NCI-H1105 (cell line): Measurements from ENCODE around the gene WDFY3.

Experiments
- DNase-seq: peaks from one replicate; lab custom pipeline; 2025; lab: John Stamatoyannopoulos, UW

The WDFY3 gene, protein sequence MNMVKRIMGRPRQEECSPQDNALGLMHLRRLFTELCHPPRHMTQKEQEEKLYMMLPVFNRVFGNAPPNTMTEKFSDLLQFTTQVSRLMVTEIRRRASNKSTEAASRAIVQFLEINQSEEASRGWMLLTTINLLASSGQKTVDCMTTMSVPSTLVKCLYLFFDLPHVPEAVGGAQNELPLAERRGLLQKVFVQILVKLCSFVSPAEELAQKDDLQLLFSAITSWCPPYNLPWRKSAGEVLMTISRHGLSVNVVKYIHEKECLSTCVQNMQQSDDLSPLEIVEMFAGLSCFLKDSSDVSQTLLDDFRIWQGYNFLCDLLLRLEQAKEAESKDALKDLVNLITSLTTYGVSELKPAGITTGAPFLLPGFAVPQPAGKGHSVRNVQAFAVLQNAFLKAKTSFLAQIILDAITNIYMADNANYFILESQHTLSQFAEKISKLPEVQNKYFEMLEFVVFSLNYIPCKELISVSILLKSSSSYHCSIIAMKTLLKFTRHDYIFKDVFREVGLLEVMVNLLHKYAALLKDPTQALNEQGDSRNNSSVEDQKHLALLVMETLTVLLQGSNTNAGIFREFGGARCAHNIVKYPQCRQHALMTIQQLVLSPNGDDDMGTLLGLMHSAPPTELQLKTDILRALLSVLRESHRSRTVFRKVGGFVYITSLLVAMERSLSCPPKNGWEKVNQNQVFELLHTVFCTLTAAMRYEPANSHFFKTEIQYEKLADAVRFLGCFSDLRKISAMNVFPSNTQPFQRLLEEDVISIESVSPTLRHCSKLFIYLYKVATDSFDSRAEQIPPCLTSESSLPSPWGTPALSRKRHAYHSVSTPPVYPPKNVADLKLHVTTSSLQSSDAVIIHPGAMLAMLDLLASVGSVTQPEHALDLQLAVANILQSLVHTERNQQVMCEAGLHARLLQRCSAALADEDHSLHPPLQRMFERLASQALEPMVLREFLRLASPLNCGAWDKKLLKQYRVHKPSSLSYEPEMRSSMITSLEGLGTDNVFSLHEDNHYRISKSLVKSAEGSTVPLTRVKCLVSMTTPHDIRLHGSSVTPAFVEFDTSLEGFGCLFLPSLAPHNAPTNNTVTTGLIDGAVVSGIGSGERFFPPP (N-terminal part only)

DNA sequence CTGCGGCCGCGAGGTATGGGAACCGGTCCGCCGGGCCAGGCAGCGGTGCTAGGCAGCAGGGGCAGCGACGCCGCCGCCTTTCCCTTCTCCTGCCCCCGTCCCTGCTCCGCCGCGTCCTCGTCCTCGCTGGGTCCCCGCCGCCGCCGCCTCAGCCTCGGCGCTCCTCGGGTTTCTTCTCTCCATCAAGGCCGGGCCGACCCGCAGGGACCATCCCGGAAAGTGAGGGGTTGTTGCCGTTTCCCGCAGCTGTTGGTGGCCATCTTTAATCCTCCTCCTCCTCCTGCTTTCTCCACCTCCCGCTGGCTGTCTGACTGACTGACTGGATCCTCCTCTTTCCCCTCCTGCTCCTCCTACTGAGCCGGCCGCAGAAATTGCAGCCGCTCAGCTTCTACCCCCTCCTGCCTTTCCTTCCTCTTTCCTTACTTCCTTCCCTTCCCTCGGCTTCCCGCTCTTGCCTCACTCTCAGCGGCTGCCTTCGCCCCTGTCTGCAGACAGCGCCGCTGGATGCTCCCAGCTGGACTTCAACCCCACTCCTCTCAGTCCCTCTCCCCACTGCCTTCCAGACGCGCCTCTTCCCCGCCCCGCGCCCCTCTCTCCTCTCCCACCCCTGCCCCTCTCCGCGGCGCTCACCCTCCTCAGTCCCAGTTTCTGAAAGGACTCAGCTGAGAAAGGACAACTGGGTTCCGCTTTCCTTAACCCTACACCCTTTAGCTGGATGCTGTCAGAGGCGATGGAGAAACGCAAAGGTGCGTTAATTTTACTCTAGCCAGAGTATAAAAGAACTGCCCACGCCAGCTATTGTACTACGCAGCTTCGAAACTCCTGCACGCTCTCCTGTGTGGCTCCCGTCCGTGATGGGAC, at the start of gene WDFY3:
TSS of gene WDFY3 (minus strand) at position 309 of the 861 bp plus-strand sequence. CDS start 106,099 bp downstream, outside the sequence.
- DNase-seq: peak; percentile 64

DNA sequence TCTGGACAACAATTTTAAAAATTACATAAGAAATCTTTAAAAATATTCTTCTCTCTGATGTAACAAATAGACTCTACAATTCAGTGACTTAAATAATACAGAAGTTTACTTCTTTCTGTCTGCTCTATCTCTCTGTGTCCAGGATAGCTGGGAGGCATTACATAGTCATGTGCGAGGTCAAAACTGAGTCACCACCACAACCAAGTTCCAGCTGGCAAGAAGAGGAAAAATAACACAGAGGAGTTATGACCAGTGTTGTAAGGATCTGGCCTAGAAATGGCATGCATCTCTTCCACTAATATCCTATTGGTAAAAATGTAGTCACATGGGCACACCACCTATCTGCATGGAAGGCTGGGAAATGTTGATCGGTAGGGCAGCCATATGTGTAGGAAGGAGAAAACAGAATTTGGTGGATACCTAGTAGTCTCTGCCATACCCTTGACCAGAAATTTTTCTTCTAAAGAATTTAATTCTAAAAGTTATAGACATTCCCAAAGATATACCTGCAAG, 39.4 kb upstream of the WDFY3 start:
- no peak for DNase-seq

DNA sequence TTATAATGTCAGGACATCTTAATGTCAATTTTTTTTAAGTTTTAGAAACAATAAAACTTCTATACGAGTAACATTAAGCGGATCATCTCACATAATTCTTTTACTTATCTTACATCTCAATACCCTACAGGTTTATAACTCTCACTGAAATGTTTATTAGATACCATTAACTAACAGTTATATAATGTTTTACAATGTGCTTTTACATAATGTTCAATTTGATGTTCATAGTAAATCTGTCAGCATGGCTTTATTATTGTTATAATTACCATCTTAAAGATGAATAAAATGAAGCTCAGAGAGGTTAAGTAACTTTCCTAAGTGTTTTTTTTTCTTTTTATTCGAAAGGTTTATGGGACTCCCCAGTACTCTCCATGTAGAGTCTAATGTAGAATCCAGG, 33.9 kb upstream of the WDFY3 start:
- DNase-seq: no peak

DNA sequence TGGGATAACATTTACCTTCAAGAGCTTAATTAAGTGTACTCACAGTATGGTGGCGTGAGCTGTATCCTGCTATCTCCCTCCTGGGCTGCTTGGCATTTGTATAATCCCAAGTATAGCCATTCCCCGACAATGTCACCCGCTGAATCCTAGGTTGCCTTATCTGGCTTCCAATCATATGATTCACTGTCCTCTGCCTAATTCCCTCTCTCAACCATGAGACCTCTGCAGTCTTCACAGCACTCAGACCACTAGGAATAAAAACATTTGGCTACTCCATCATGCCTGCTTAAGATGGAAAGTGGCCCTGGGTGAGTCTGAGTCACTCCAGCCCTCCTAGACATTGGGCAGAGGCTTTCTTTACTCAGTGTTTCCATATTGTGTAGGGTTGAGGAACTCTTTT, 28.9 kb upstream of the WDFY3 start:
- no peak for DNase-seq

DNA sequence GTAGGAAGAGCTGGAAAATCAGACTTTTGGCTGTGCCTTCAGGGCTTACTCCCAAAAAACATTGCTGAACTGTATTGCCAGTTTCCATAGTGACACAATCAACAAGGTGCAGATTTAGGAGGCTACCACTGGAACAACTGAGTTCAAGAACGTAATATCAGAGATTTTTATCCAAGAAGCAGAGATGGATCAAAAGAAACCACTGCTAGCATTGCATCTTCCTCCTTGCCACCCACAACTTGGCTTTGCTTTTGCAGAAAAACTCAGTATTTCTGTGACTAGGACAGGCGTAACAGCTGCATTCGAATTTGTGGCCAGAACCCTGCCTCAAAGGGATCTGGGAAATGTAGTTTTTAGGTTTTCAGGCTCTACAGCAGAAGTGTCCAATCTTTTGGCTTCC, 27.8 kb upstream of the WDFY3 start:
- no peak for DNase-seq

DNA sequence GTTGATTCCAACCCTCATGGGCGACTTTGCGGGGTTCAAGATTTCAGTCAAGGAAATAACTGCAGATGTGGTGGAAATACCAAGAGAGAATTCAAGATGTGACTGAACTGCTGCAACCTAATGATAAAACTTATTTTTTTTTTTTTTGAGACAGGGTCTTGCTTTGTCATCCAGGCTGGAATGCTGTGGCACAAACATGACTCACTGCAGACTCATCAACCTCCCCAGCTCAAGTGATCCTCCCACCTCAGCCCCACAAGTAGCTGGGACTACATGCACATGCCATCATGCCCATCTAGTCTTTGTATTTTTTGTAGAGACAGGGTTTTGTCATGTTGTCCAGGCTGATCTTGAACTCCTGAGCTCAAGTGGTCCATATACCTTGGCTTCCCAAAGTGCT, 19.5 kb upstream of the WDFY3 start:
- no peak for DNase-seq

DNA sequence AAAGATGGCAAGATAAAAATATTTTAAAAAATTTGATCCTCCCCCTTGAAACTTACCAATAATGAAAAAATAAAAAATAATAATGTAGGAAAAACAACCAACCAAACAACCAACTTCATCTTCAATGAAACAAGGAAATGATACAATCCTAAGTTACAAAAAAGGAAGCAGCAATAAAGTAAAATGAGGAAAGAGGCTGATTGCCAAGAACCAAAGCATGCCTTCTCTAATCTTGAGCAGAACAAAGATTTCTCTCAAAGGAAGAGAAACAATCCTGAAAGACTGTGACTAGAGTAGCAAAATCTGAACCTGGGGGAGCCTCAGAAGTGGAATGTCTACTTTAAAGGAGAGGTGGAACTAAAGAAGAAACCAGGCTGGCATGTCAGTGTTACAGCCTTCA, 10.9 kb upstream of the WDFY3 start:
- DNase-seq: no peak

DNA sequence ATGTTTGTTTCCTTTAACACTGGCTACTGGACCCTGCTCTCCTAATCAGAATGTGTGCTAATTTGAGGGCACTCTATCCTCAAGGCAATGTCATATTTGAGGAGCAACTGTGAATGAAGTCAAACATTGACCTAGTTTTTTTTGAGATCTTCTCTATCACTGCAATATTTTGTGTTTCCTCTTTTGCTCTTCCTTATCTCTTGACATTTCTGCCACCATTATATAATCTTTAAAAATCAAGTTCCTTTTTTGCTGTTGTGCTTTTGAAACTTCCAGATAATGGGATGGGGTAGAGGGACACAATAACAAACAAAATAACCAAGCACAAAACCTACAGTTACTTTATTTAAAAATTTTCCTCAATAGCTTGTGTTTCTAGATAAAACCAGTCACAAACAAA, 7.4 kb upstream of the WDFY3 start:
- no peak for DNase-seq

DNA sequence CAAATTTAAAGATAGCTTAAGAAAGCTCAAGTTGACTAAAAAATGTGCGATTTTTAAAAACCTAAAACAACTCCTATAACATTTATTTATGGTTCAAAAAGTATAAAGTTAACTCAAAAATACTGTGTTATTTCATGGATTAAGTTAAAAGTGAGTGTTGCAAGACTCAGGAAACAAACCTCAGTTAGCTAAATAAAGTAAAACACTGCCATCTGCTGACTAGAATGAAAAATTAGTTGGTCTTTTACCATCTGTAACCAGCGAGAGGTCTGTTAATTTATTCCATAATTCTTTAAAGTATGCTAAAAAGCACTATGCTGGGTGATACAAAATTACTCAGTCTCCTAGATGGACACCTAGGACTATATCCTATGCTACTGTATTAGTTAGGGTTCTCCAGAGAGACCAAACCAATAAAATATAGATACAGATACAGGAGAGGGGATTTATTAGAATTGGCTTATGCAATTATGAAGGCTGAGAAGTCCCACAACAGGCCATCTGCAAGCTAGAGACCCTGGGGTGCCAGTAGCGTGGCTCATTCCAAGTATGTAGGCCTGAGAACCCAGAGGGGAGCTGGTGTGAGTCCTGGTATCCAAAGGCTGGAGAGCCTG, 4.9 kb upstream of the WDFY3 start:
- DNase-seq: peak; percentile 43

DNA sequence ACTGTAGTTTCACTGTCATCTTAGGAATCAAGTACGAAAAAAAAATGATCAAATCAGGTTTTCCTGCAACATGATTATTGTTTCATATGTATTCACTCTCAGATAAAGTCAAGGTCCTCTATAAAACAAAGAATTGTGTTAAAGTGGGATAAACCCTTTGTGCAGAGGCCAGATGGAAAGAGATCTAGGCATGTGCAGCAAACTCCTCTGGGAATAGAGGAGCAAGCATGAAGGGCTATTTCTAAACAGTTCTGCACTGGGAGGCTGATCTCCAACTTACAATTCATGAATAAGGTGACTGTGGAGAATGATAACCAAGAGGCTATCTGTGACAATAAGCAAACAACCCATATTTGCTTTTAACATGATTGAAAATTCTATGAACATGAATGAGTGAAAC, 2.4 kb upstream of the WDFY3 start:
- no peak for DNase-seq

DNA sequence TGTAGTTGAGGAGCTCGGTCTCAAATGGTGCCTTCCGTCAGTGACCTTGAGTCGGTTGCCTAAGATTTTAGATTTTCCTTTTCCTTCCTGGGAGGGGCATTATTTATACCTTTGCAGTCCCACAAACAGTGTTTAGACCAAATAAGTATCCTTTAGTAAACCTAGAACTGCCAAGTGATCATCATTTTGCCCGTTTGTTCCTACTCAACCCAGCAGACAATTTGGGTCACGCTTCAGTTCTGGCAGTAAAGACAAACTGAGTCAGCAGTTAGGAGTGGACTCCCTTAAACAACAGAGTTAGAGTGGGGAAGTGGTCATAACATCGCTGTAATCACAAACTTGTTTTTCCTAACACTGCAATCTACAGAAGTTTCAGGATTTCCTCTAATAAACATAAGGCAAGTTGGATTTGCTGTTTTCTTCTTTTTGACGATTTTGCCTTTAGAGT, 777 bp upstream of the WDFY3 start:
- DNase-seq: no peak

DNA sequence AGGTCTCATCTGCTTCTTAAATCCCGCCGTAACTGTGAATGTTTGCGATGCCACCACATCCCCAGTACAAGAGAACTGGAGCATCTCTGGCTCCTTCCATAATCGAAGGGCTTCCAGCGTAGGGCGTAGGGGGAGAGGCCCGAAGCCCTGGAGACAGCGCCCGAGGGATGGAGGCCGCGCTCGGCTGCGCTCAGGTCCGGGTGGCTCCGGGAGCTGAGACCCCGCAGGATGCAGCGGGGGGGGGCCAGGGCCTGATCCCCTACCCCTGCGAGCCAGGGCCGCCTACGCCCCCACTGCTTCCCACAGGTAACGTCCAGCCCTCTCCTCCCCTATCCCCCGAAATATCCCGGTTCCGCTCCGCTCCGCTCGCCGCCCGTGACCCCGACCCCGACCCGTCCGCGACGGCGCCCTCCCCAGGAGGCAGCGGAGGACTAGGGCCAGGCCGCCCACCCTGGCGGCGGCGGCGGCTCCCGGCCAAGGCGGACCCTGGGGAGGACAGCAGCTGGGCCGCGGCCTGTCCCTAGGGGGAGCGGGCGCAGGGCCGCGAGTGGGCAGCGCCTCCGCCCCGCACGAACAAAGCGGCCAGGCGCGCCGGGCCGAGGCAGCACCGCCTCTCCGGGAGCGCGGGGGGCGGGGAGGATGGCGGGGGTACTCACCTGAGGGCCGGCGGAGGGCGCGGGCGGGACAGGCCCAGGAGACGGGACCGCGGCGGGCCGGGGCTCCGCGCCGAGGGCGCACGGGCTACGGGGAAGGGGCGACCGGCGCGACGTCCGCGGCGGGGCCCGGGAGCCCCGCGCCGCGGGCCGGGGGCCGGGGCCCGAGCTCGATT, 723 bp downstream of the WDFY3 start:
- DNase-seq: peak; percentile 21

DNA sequence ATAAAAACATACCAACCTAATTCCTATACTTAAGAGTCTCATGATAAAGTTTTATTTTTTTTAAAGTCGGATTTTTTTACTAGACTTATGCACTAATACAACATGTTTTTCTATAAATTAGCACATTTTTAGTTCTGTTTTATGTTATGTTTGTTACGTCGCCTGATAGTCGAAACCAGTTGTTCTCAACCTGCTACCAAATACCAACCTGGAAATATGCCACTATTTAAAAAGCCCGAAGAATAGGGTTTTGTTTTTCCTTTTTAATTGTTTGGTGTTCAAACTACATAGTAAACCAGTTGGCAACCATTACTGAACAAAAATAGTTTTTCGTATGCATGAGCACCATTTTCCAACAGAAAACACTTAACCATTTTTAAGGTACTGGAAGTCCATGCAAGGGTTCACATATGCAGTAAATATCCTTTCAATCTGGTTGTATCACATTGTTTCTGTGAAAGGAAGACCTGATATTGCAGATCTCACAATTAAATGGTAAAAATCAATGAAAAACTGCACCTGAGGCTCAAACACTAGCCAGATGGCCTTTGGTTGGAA, 1.4 kb downstream of the WDFY3 start:
- DNase-seq: no peak

DNA sequence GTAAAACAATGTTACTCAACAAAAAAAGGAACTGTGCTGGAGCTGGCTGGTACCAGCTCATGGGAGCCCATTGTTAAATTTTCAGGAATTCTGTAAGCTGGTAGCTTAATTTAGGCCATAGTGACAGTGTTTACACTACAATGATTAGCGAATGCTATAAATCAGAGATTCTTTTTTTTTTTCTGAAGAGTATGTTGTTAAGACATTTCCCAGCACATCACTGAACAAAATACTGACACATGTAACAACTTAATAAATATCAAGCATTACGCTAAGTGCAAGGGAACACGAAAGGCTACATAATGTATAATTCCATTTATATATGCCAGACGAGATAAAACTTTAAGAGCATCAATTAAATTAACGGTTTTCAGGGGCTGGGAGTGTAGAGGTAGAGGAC, 4.4 kb downstream of the WDFY3 start:
- DNase-seq: no peak

DNA sequence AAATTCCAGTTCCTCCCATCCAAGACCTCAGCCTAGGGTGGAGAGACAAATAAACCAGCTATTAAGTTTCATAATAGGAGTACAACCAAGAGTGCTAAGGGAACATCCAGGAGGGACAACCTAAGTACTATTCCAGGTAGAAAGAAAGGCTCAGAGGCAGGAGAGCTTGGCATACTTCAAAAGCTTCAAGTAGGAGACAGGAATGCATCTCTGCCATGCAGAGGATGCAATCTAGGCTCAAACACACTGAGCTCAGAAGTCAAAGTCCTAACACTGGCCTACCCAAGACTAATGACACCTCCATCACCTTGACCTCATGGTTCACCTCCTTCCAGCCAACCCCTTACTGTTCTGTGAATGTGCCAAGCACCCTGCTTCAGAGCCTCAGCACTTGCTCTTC, 8.1 kb downstream of the WDFY3 start:
- no peak for DNase-seq

DNA sequence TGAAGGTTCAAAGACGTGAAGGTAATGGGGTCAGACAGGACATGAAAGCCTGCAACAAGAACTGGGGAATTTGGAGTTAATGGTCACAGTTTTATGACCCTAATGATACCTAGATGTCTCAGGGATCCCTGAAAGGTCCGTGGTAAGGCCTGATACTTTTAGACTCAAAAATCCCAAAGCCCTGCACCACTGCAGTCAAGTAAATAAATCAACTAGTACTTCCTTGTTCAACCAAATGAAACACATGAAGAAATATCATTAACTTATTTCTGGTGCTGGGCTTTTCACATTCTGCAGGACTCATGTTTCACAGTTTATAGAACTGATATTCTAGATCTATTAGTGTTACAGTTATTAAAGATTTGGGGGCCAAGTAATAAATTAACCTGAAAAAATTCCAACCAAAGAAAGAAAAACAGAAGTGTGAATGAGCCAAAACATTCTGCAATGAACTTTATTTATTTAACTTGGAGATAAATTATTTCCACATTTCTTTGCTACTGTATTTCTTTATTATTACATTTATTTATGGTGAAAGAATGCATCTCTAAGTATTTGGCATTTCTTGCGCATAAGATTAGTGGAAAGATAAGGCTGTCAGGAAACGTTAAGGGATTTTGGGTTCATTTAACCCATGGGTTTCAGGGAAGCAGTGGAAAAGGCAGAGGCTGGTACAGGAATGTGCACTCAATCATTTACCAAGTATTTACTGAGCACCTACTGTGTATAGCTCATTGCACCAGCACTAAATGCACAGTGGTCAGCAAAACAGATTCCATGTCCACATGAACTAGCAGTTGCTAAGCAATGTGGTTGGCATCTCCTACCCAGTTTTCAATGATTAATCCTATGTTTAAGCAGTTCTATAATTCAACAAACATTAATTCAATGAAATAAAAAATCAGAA, 8.7 kb downstream of the WDFY3 start:
- no peak for DNase-seq

DNA sequence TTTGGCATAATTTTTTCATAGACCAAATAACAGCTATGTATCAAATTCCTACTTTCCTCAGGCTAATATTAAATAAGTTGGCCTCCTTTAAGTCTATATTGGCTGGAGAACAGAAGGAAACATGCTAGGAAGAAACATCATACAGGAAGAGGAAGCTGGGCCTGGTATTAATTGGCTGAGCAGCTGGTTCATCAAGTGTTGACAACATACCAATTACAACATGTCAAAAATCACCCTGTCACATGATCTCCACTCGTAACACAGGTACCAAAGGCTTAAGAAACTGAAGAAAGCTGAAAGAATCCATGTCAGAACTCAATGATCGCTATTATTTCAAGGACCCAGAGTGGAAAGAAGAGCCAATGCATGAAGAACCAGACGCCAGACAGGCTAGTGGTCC, 10.5 kb downstream of the WDFY3 start:
- no peak for DNase-seq

DNA sequence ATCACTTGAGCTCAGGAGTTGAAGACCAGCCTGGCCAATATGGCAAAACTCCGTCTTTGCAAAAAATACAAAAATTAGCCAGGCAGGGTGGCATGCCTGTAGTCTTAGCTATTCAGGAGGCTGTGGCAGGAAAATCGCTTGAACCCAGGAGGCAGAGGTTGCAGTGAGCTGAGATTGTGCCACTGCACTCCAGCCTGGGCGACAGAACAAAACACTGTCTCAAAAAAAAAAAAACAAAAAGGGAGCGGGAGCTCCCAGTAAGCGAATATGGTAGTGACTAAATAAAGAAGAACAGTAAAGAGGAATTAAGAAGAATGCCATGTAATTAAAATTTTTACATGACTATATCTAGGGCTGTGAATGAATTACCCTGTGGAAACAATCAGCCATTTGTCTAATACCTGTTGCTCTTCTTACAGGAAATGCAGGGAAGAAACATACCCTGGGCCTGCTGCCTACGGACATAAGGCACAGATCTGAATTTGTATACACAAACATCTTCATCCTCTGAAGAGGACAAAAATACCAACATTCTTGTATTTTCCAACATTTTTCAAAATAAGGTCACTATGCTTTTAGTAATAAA, 11.4 kb downstream of the WDFY3 start:
- DNase-seq: no peak
